Pulmonary artery endothelial cell (primary cell): ENCODE data around the gene YPEL1. TPM values are rescaled to one million over a fixed set of nuclear protein-coding genes. Genes with fewer than 3 reads are reported as not detected.
"Not testable (repeated sequence)": the region's sequence is repeated elsewhere in the genome, so short reads cannot be mapped to it uniquely, and the experiment has no call there.

Source experiments
- DNase-seq: peaks from one replicate; pipeline ENCODE4 v3.0.0-alpha.2; 2011; ENCODE audit warnings: low read depth, low spot score
- total RNA-seq: library from RNA; depleted of rRNA; stranded (reverse); fragments of >200 nt; gene quantifications from 2 replicates; pipeline ENCODE4 v1.2.3, GENCODE V29; 2014

Gene YPEL1
- total RNA-seq, 1 donor from 2014 or later: 4.5 TPM

GRCh38 chr22:21753374-21754111, 17.9 kb upstream of the YPEL1 start:
- no peak for DNase-seq

- no peak for DNase-seq
These were observed 16.7 kb upstream of the YPEL1 start for GRCh38 chr22:21752276-21752675.

DNA sequence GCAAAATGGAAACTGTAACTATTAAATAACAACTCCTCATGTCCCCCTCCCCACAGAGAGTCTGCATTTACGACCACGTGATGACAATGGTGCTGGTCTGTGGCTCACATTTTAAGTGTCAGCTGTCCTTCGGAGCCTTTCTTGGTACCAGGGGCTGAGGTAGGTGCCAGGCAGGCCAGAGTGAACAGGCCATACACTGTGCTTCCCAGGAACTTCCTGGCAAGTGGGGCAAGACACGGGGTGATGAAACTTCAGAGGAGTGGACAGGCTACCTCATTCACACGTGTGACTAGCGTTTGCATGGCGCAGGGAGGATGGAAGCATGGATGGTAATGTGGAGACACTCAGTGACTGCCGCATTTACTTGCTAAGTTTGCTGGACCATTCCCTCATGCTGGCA, 10.4 kb upstream of the YPEL1 start:
- DNase-seq: no peak

- DNase-seq: not testable (repeated sequence)
These were observed 9.3 kb upstream of the YPEL1 start for GRCh38 chr22:21744917-21745316.

- no peak for DNase-seq
These were observed 6.2 kb upstream of the YPEL1 start for GRCh38 chr22:21741790-21742189.

DNA sequence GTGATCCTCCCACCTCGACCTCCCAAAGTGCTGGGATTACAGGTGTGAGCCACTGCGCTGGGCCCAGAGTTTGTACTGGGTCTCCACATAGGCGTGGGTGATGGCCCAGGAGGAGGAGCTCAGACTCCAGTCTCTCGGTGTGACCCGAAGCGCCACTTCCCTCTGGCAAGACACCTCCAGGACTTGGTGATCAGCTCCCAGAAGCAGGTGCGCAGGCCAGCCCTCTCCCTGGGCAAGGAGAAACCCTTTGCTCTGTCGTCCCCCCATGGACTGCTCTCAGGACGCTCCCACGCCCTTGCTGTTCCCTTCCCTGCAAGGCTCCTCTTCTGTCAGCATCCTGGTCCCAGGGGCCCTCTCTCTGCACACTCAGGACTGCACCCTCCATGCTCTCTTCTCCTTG, 5.5 kb upstream of the YPEL1 start:
- no peak for DNase-seq

GRCh38 chr22:21739828-21740377, 4.3 kb upstream of the YPEL1 start:
- no peak for DNase-seq

- no peak for DNase-seq
These were observed 3.4 kb upstream of the YPEL1 start for GRCh38 chr22:21738966-21739365.

- DNase-seq: no peak
These were observed 2.5 kb upstream of the YPEL1 start for GRCh38 chr22:21738081-21738480.

DNA sequence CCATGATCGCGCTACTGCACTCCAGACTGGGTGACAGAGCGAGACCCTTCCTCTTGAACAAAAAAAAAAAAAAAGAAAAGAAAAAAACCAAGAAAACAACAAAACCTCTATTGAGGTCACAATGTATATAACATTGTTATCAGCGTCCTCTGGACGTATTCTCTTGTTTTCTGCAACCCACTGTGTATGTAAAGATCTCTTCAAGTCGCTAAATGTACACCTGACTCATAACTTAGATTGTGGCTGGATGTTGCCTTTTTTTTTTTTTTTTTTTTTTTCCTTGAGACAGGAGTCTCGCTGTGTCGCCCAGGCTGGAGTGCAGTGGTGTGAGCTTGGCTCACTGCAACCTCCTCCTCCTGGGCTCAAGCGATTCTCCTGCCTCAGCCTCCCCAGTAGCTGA, 1.4 kb upstream of the YPEL1 start:
- no peak for DNase-seq

DNA sequence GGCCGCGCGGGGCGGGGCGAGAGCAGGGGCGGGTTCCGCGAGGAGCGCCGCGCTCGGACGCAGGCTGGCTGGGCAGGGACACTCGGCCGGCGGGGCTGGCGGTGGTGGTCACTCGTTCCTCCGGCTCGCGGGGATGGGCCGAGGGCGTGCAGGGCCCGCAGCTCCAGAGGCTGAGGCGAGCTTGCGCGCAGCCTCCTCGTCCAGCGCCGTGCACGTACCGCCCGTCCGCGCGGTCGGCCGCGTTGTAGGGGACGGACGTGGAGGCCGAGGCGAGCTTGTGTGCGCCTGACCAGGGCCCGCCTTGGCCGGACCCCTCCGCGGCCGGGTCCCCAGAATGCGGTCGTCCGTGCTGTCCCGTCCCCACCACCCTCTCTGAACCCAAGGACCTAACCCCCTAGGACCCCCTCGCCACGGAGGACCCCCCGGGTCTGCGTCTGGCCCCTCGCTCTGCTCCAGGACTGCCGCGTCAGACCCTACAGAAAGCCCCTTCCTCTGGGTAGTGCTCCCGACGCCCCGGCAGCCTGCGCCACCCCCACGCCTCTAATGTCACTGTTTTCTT, 569 bp upstream of the YPEL1 start:
- DNase-seq: no peak

GRCh38 chr22:21734540-21735199, 924 bp downstream of the YPEL1 start:
- no peak for DNase-seq

GRCh38 chr22:21731503-21731902, 4.1 kb downstream of the YPEL1 start:
- DNase-seq: no peak

DNA sequence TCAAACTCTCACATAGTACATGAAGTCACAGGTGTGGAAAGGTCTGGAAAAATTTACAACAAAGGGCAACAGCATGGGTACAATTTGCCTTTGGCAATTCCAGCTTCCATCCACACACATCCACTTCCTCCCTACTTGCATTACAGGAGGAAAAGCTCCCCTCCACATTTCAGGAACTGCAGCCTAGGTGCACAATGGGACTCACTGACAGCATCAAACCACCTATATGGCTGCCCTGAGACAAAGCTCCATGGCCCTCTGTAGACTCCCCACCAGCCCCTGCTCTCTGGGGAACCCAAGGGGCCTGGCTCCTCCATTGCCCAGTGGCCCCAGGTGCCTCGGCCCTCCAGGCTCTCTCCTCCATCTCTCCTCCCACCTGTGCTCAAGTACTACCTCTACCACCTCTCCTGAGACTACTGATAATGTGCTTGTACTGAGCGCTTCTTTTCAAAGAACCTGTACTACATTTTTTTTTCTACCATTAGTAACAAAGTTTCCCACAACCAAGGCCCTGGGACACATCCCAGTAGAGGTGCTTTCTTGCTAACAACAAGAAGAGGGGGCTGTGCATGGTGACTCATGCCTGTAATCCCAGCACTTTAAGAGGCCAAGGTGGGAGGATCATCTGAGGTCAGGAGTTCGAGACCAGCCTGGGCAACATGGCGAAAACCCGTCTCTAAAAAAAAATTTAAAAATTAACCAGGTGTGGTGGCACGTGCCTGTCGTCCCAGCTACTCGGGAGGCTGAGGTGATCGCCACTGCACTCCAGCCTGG, 4.9 kb downstream of the YPEL1 start:
- DNase-seq: no peak

DNA sequence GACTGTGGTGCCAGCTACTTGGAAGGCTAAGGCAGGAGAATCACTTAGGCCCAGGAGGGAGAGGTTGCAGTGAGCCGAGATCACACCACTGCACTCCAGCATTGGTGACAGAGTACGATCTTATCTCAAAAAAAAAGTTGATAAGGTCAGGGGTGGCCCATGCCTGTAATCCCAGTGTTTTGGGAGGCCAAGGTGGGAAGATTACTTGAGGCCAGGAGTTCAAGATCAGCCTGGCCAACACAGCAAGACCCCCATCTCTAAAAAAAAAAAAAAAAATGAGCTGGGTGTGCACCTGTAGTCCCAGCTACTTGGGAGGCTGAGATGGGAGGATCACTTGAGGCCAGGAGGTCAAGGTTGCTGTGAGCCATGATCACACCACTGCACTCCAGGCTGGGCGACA, 6.4 kb downstream of the YPEL1 start:
- not testable (repeated sequence) for DNase-seq

DNA sequence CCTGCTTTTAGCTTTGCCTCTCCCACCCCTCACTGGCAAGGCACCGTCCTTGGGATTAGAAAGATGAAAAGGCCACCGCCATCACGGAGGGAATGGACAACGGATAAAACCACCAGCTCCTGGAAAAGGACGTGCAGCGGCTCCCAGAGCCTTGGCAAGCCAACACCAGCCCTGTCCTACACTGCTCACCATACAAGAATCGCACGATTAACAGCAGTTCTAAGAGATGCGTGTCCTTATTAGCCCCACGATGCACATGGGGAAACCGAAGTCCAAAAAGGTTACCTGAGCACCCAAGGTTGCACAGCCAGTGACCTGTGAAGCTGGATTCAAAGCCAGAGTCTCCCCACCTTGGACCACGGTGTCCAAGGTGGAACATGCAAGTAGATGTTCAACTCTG, 7.3 kb downstream of the YPEL1 start:
- DNase-seq: no peak

GRCh38 chr22:21727768-21728167, 7.8 kb downstream of the YPEL1 start:
- no peak for DNase-seq

- no peak for DNase-seq
These were observed 8.4 kb downstream of the YPEL1 start for GRCh38 chr22:21727159-21727558.

GRCh38 chr22:21726650-21727049, 8.9 kb downstream of the YPEL1 start:
- no peak for DNase-seq

- no peak for DNase-seq
These were observed 9.5 kb downstream of the YPEL1 start for GRCh38 chr22:21725956-21726649.

DNA sequence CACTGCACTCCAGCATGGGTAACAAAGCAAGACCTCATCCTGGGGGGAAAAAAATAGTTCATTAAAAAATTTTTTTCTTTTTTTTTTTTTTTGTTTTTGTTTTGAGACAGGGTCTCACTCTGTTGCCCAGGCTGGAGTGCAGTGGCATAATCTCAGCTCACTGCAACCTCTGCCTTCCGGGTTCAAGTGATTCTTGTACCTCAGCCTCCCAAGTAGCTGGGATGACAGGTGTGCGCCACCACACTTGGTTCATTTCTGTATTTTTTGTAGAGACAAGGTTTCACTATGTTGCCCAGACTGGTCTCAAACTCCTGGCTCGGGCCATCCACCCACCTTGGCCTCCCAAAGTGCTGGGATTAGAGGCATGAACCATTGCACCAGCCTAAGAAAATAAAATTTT, 11.1 kb downstream of the YPEL1 start:
- DNase-seq: not testable (repeated sequence)
